Adipocyte (in vitro differentiated cells): Measurements from ENCODE around the gene STARD3.

Experiments
- DNase-seq: peaks from one replicate; pipeline ENCODE4 v3.0.0-alpha.2; 2015; ENCODE audit warnings: low read depth
- H3K27me3 ChIP-seq: replicated peaks from 2 replicates; pipeline ENCODE4 v1.7.0; 2013; ENCODE audit warnings: mild to moderate bottlenecking, low read length, moderate library complexity; ENCODE audit not compliant: control insufficient read depth, insufficient read depth
- H3K36me3 ChIP-seq: 2 replicates; pipeline ENCODE4 v1.7.0; 2013; ENCODE audit warnings: low read length, mild to moderate bottlenecking, moderate library complexity; ENCODE audit not compliant: control insufficient read depth, insufficient read depth, severe bottlenecking
- H3K4me1 ChIP-seq: 2 replicates; pipeline ENCODE4 v1.7.0; 2013; ENCODE audit warnings: mild to moderate bottlenecking, low read length, moderate library complexity; ENCODE audit not compliant: control insufficient read depth, insufficient read depth
- H3K4me3 ChIP-seq: 2 replicates; pipeline ENCODE4 v1.7.0; 2013; ENCODE audit warnings: mild to moderate bottlenecking, low read length, moderate library complexity
- H3K9ac ChIP-seq: 2 replicates; pipeline ENCODE4 v1.7.0; 2013; ENCODE audit warnings: mild to moderate bottlenecking, low read length, moderate library complexity
- H3K9me3 ChIP-seq: 2 replicates; pipeline ENCODE4 v1.7.0; 2013; ENCODE audit warnings: mild to moderate bottlenecking, low read length, moderate library complexity; ENCODE audit not compliant: control insufficient read depth

The STARD3 gene

GRCh38 chr17:39674179-39674578 lies 37.2 kb downstream of the STARD3 start:
- H3K9me3 ChIP-seq = no peaks in the 10 kb centered on the region
- DNase-seq = no peak
- H3K4me1 ChIP-seq = peaks cover 12% of the 10 kb centered on the region
- H3K4me3 ChIP-seq = no peak overlapping the region
- peaks cover 36% of the 10 kb centered on the region for H3K27me3 ChIP-seq
- H3K9ac ChIP-seq = no peak overlapping the region
- H3K36me3 ChIP-seq = no peaks in the 10 kb centered on the region

GRCh38 chr17:39674702-39675389 lies 37.9 kb downstream of the STARD3 start:
- no peak for DNase-seq
- H3K36me3 ChIP-seq = no peaks in the 10 kb centered on the region
- H3K9me3 ChIP-seq = no peaks in the 10 kb centered on the region
- peaks cover 12% of the 10 kb centered on the region for H3K4me1 ChIP-seq
- H3K9ac ChIP-seq = no peak overlapping the region
- H3K27me3 ChIP-seq = peaks cover 29% of the 10 kb centered on the region
- H3K4me3 ChIP-seq = no peak overlapping the region

- no peak overlapping the region for H3K4me3 ChIP-seq
- peaks cover 22% of the 10 kb centered on the region for H3K27me3 ChIP-seq
- no peaks in the 10 kb centered on the region for H3K9me3 ChIP-seq
- peaks cover 12% of the 10 kb centered on the region for H3K4me1 ChIP-seq
- H3K9ac ChIP-seq = no peak overlapping the region
- no peak for DNase-seq
- H3K36me3 ChIP-seq = no peaks in the 10 kb centered on the region
Measured at GRCh38 chr17:39675390-39676082, 38.6 kb downstream of the STARD3 start.

- peaks cover 15% of the 10 kb centered on the region for H3K27me3 ChIP-seq
- no peaks in the 10 kb centered on the region for H3K9me3 ChIP-seq
- DNase-seq = no peak
- H3K36me3 ChIP-seq = no peaks in the 10 kb centered on the region
- peaks cover 12% of the 10 kb centered on the region for H3K4me1 ChIP-seq
- H3K9ac ChIP-seq = no peak overlapping the region
- H3K4me3 ChIP-seq = no peak overlapping the region
Measured at GRCh38 chr17:39676198-39676819, 39.4 kb downstream of the STARD3 start.

GRCh38 chr17:39677072-39677471 lies 40.1 kb downstream of the STARD3 start:
- no peaks in the 10 kb centered on the region for H3K36me3 ChIP-seq
- H3K4me3 ChIP-seq = no peak overlapping the region
- H3K9me3 ChIP-seq = no peaks in the 10 kb centered on the region
- no peak overlapping the region for H3K9ac ChIP-seq
- H3K4me1 ChIP-seq = peaks cover 10% of the 10 kb centered on the region
- H3K27me3 ChIP-seq = peaks cover 7% of the 10 kb centered on the region
- no peak for DNase-seq

GRCh38 chr17:39677542-39678339 lies 40.8 kb downstream of the STARD3 start:
- H3K9ac ChIP-seq = no peak overlapping the region
- peaks cover under 1% of the 10 kb centered on the region for H3K27me3 ChIP-seq
- no peak for DNase-seq
- no peaks in the 10 kb centered on the region for H3K36me3 ChIP-seq
- H3K9me3 ChIP-seq = no peaks in the 10 kb centered on the region
- H3K4me1 ChIP-seq = peaks cover 9% of the 10 kb centered on the region
- no peak overlapping the region for H3K4me3 ChIP-seq

GRCh38 chr17:39678340-39679116 lies 41.6 kb downstream of the STARD3 start:
- Histone ChIP-seq H3K9me3 (no peaks in the 10 kb centered on the region), H3K36me3 (no peaks in the 10 kb centered on the region), H3K9ac (no peak overlapping the region), H3K4me1 (peaks cover 9% of the 10 kb centered on the region), H3K27me3 (no peaks in the 10 kb centered on the region), H3K4me3 (no peak overlapping the region)
- DNase-seq = no peak

GRCh38 chr17:39679521-39680192 lies 42.7 kb downstream of the STARD3 start:
- no peak overlapping the region for H3K9ac ChIP-seq
- peaks cover 9% of the 10 kb centered on the region for H3K4me1 ChIP-seq
- H3K9me3 ChIP-seq = no peaks in the 10 kb centered on the region
- H3K36me3 ChIP-seq = no peaks in the 10 kb centered on the region
- no peak overlapping the region for H3K4me3 ChIP-seq
- H3K27me3 ChIP-seq = no peaks in the 10 kb centered on the region
- no peak for DNase-seq

GRCh38 chr17:39683295-39683939 lies 46.5 kb downstream of the STARD3 start:
- no peaks in the 10 kb centered on the region for H3K27me3 ChIP-seq
- no peaks in the 10 kb centered on the region for H3K36me3 ChIP-seq
- no peaks in the 10 kb centered on the region for H3K9me3 ChIP-seq
- peaks cover 6% of the 10 kb centered on the region for H3K4me1 ChIP-seq
- no peak overlapping the region for H3K9ac ChIP-seq
- no peak for DNase-seq
- no peak overlapping the region for H3K4me3 ChIP-seq
